CD4-positive, alpha-beta T cell treated with Interleukin-17A for 4 hours (primary cell): ENCODE measurements around the gene DDIT4.

ENCODE experiments used
- DNase-seq: peaks from one replicate; pipeline ENCODE4 v3.0.0-alpha.2; 2020; ENCODE audit warnings: mixed read lengths

Gene DDIT4

DNA sequence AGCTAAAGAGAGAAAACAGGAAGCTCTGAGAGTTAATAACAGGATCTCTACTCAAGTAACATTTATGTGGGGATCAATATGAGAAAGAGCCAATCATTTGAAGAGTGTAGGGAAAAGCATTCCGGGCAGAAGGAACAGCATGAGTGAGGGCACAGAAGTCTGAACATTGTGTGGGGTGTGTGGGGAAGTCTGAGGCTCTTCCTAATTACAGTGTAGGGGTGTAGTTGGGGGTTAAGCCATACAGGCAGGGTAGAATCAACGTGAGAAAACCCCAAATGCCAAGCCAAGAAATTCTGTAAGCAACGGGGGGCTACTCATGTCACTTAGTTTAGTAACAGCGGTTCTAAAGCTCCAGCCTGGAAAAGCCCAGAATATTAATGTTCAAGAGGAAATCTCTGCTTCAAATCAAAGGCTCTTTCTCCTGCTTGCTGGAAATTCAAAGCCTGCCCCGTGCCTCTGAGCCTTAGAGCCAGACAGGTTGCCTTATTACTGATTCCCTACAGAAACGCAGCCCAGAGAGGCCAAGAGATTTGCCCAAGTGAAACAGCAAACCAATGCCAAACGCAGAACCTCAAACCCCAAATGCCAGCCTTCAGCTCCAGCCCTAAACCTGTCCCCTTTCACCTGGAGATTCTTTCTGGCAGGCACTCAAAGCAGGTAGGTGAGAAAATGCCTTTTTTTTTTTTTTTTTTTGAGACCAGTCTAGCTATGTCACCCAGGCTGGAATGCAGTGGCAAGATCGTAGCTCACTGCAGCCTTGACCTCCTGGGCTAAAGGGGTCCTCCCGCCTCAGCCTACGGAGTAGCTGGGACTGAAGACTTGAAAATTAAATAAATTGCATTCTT, 44.9 kb downstream of the DDIT4 start:
- peak; percentile 33 for DNase-seq

DNA sequence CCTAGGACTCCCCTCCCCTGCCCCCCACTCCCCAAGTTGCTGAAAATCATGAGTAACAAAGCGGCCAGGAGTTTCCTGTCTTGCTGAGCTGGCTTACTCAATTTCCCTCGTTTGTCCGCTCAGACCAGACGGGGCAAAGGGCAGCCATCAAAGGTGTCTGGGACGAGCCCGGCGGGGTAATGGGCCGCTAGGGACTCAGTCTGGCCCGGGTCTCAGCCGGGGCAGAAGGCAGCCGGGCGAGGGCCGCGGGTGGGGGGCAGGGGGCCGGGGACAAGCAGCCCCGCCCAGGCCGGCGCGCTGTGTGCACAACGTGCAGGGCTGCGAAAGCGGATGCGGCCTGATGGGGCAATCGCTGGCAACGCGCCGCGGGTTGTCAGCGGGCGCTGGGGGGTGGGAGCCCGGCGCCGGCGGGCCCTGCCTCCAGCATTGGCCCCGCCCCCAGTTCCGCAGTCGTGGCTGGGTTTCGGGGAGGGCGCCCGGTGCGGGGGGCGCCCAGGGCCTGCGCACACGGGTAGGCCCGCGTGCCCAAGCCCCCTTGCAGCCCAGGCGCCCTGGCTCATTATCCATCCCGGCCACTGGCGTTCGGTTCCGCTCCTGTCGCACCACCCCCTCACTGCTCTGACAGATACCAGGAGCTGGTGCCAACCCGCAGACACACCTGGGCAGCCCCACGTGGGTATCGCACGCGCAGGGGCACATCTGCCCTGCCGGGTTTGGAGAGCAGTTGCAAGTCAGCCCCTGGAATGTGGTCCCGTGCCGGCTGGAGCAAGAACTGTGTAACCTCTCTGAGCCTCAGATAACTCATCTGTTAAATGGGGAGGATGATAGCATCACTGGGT, 45.9 kb downstream of the DDIT4 start:
- DNase-seq, result peak; percentile 93

DNA sequence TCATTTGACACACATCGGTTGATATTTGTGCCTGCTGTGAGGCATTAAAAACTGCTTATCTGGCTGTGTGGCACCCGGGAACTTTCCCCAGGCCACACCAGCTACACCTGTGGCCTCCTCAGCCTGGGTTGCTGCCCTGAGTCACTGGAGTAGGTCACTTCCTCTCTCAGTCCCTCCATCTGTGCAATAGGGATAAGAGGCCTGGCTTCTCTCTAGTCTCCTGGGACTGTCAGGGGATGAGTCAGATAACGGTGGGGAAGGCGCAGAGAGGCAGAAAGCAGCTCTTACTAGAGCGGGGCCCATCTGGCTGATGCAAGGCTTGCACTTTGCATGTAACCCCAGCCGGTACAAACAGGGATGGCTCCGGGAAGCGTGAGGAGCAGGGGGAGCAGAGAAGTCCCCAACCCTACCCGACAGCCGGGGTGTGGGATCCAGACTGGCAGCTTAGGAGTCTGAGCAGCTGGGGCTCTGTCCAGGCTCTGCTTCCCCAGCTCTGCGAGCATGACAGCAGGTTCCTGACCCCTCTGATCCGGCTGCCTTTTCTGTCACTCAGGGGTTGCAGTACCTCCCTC, 47.0 kb downstream of the DDIT4 start:
- DNase-seq, result peak; percentile 77

DNA sequence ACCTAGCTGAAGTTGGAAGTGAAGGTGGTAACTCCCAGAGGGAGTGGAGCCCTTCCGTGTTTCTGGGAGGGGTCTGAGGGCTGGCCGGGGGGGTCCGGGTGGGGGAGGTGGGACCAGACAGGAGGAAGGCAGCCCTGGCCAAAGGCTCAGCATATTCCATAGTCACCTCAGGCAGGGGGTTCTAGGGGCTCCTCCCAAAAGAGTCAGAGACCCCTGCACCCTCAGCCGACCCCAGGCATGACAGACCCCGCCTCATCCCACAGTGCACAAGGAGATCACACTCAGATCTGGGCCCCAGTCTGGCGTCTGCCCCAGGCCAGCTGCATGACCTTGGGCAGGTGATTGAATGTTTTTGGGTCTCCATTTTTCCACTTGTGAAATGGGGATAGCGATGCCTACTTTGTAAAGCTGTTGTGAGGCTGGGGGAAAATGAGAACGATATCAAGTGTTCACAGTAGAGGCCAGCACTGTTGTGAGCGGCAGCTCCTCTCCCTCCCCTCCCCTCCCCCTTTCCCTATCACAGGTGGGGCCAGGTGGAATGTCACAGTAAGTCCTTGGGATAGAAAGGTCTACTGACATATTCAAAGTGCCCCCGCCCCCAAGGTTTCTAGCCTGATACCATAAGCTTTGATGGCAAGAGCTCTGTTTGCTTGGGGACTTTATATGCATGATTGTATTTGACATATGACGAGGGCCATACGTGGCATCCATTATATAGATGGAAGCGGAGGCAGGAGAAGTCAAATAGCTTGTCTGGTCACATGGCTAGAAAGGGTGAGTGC, 47.7 kb downstream of the DDIT4 start:
- DNase-seq, result peak; percentile 11

DNA sequence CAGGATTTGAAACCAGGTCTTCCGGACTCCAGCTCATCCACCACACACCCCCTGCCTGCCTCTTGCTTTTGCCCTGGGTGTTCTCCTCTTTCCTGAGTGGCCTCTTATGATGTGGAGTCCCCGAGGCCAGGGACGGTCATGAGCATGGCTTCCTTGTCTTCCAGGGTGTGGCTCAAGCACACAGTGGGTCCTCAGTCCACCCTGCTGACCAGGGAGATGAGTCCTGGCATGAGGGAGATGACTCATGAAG, 48.2 kb downstream of the DDIT4 start:
- DNase-seq, result no peak

DNA sequence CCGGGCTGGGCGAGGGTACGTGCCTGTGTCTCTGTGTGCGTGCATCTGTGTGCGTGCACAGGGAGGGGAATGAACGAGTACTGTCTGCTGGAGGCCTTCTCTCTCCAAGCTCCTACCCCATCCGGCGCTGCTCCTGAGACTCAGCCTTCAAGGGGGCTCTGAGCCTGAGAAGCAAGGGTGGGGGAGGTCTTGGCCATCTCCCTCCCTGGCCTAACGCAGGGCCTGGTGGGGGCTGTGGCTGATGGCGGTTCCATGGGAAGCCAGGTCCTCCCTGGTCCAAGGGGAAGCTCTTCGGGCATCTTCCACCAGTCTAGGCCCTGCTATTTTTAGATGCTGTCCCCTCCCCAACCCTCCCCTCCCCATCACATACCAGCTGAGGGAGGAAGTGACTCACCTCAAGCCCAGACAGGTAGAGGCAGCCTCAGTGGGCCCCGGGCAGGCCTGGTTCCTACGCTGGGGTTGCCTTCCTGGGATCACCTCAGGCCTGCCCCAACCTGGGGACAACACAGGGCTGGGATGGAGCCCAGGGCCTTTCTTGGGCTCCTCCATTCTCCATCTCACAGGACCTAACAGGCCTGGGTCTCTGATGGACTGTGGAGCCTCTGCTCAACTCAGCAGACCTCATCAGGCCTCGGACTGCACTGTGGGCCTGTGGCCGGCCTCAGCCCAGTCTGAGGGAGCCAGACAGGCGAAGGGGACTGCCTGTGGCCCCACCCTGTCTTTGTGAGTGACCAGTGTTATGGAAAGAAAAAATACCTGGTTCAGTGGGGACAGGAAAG, 48.7 kb downstream of the DDIT4 start:
- DNase-seq, result peak; percentile 82

DNA sequence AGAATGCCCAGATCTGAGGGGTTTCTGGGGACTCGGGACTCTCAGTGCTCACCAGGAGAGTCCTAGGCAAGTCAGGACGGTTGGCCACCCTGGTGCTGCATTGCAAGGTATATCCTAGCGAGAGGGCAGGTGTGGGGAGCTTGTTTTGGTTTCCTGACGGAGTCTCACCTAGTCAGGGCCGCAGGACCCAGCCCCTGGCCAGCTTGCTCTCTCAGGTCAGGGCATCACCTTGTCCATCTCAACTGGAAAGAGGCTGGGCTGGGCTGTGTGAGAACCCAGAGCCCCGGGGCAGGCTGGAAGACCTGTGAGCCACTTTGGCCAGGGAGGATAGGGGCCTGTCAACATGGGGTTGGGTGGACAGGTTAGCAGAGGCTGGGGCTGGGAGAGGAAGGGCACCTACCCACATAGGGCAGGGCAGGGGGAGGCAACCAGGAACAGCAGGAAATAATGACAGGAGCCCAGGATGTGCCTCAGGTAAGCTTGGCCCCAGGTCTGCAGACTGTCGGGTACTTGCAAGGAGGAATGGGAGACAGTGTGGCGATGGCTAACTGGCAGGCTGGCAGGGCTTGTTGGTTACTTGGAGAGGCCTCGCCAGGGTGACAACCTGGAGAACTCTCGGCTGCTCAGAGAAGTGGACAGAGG, 49.5 kb downstream of the DDIT4 start:
- DNase-seq, result peak; percentile 31

DNA sequence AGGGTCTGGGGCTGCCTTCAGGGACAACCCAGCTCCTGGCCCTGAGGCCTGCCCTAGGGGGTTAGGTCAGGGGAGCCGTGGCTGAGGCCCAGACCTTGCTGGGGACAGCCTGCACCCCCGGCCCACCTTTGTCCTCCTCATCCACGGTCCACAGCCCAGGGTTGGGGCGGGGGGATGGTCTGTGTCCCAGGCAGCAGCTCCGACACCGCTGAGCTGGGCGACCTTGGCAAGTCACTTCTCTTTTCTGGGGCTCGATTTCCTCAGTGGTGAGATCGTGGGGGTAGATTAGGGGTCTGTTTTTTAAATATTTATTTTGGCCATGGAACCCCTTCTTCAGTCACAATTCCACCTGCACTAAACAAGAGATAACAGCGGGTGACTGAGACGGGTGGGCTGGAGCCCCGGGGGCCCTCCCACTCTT, 50.1 kb downstream of the DDIT4 start:
- DNase-seq, result no peak
